NT2/D1 (cell line): ENCODE data around the gene ARHGEF16.

Experiments used
- YY1 ChIP-seq: IDR thresholded peaks from 2 replicates; pipeline ENCODE4 v1.6.1; 2011; ENCODE audit not compliant: insufficient read length, insufficient read depth
- ZNF274 ChIP-seq: IDR thresholded peaks from 2 replicates; pipeline ENCODE4 v1.6.1; 2011; ENCODE audit warnings: mild to moderate bottlenecking, low read depth, low read length

DNA sequence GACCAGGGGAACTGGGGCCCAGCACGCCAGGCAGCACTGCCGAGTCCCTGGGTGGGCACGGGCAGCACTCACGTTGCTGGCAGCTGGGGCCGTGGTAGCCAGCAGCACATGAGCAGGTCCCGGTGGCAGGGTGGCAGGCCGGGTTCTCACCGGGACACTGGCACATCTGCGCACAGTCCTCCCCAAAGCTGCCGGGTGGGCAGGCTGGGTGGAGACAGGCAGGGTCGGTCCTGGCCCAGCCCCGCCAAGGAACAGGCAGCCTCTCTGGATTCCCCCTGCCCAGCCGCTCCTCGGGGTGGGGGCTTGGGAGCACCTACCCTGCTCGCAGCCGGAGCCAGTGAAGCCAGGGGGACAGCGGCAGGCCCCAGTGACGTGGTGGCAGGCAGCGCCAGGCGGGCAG is 42.5 kb downstream of the ARHGEF16 start:
- TF ChIP-seq ZNF274 = no peak
- no peak for TF ChIP-seq YY1
